ENCODE data around the gene WASF2. TPM values are rescaled to one million over a fixed set of nuclear protein-coding genes. Genes with fewer than 3 reads are reported as not detected.

Gene WASF2
- total and polyA plus RNA-seq, 2 of the 8 experiments (the other 6 are each of a cell fraction or from before 2014, with no cell fraction given), result 32.1 to 86.6 TPM

- H3K4me3 ChIP-seq (ENCODE audit: extremely low read depth in 1 of 4, insufficient read depth in 2 of 4, low read depth in 3 of 4, low read length in 4 of 4), result no peak overlapping the region
- peaks cover 0 to 11% of the 10 kb centered on the region in 2 experiments; a peak in 1 of 4 replicates for H3K79me2 ChIP-seq (ENCODE audit: control insufficient read depth in 1 of 2, insufficient read depth in 2 of 2, low read length in 2 of 2)
- no peak overlapping the region for H2BK15ac ChIP-seq (ENCODE audit: low read length)
- peaks cover 0 to 2% of the 10 kb centered on the region in 2 experiments for H4K20me1 ChIP-seq (replicated peaks in 1 of 2; ENCODE audit: control insufficient read depth in 1 of 2, insufficient read depth in 2 of 2, low read length in 2 of 2)
- H3K4me2 ChIP-seq (ENCODE audit: insufficient read depth in 1 of 2, low read depth in 2 of 2, low read length in 2 of 2), result no peak overlapping the region
- H3K9me3 ChIP-seq (ENCODE audit: insufficient read depth in 2 of 2, low read depth in 1 of 2, low read length in 1 of 2), result no peaks in the 10 kb centered on the region
- no peak overlapping the region for H2AFZ ChIP-seq (ENCODE audit: low read length)
- TF ChIP-seq CTBP2 (IDR thresholded peaks at IDR 0.05; ENCODE audit: borderline replicate concordance, insufficient read depth, insufficient read length, low read length) (no peak), POU5F1 (IDR thresholded peaks at IDR 0.05; ENCODE audit: low read depth, low read length) (no peak), EGR1 (IDR thresholded peaks at IDR 0.05; ENCODE audit: borderline replicate concordance, low read depth, low read length) (no peak), SIX5 (IDR thresholded peaks at IDR 0.05; ENCODE audit: low read depth, low read length) (no peak), PHF8 (conservative IDR thresholded peaks at IDR 0.05; ENCODE audit: low read depth, low read length) (no peak), TCF12 (IDR thresholded peaks at IDR 0.05; ENCODE audit: low read depth, low read length) (no peak), SRF (IDR thresholded peaks at IDR 0.05; ENCODE audit: low read depth, low read length) (no peak), POLR2AphosphoS5 (IDR thresholded peaks at IDR 0.05; ENCODE audit: low read depth, low read length) (no peak), SIN3A (conservative IDR thresholded peaks at IDR 0.05 in 1 of 2, IDR thresholded peaks at IDR 0.05 in 1 of 2; ENCODE audit: low read depth in 1 of 2, low read length in 2 of 2) (no peak), SP1 (IDR thresholded peaks at IDR 0.05; ENCODE audit: low read depth, low read length) (no peak)
- no peak overlapping the region for H4K8ac ChIP-seq (ENCODE audit: extremely low read depth, insufficient read depth, low read length)
- no peak overlapping the region for H4K5ac ChIP-seq (ENCODE audit: insufficient read length, low read depth, low read length)
- H3K23ac ChIP-seq (ENCODE audit: insufficient read length), result no peak overlapping the region
- no peak overlapping the region for H3K14ac ChIP-seq (ENCODE audit: insufficient read length)
- no peak overlapping the region for H2BK5ac ChIP-seq (ENCODE audit: low read depth, low read length)
- H3K18ac ChIP-seq (ENCODE audit: extremely low read depth, low read length), result no peak overlapping the region
- CTCF ChIA-PET (ENCODE audit: partially characterized antibody), result interaction anchor here (0.7 to 2.0 kb wide), 4 partner anchors 9 to 88 kb away, joined by 3 to 4 read pairs (median 3); partner anchors contain the start of gene MAP3K6
- no peaks in the 10 kb centered on the region for H3K23me2 ChIP-seq (ENCODE audit: low read depth, low read length)
- POLR2A ChIA-PET (ENCODE audit: partially characterized antibody), result interaction anchor here (2.8 kb wide), 1 partner anchor 10 kb away, joined by 11 read pairs; no protein-coding TSS in a partner anchor
- DNase-seq (ENCODE audit: low read depth in 1 of 2, low spot score in 2 of 2) (no peak), FAIRE-seq (no peak)
- peaks cover 2% of the 10 kb centered on the region; the same call in 1 of the 2 replicates for H3K79me1 ChIP-seq (ENCODE audit: low read depth, low read length)
- H3K4ac ChIP-seq (replicated peaks; ENCODE audit: insufficient read length, low read depth, low read length), result no peak overlapping the region
- no peak overlapping the region for H3K27ac ChIP-seq (ENCODE audit: low read depth, low read length)
- H3K56ac ChIP-seq (replicated peaks; ENCODE audit: insufficient read length, low read depth, low read length), result no peak overlapping the region
- H2BK120ac ChIP-seq (replicated peaks; ENCODE audit: low read depth, low read length), result no peak overlapping the region
- no peak overlapping the region for H2BK20ac ChIP-seq (ENCODE audit: low read length)
- no peaks in the 10 kb centered on the region for H3K27me3 ChIP-seq (replicated peaks in 1 of 4; ENCODE audit: control insufficient read depth in 3 of 4, extremely low read depth in 1 of 4, insufficient read depth in 3 of 4, low read length in 3 of 4)
- H4K91ac ChIP-seq (replicated peaks; ENCODE audit: insufficient read length, low read length), result no peak overlapping the region
- WGBS, 2 experiments (ENCODE audit: extremely low coverage in 1 of 2, insufficient coverage in 1 of 2, insufficient read length in 1 of 2, insufficient replicate concordance in 2 of 2, low coverage in 1 of 2, low lambda C conversion rate in 2 of 2, missing lambda C conversion rate in 1 of 2), result 91% methylated on average over 4 of the region's 4 CpGs; no CpG with 5 or more reads in 1 of the 2 experiments
- no peaks in the 10 kb centered on the region for H3K4me1 ChIP-seq (replicated peaks in 1 of 4; ENCODE audit: control insufficient read depth in 3 of 4, insufficient read depth in 4 of 4, low read length in 3 of 4)
- no peak overlapping the region for H2BK12ac ChIP-seq (ENCODE audit: low read depth, low read length)
- H3K36me3 ChIP-seq (ENCODE audit: control insufficient read depth in 2 of 4, insufficient read depth in 4 of 4, low read length in 3 of 4), result no peaks in the 10 kb centered on the region
- no peak overlapping the region for H3K9ac ChIP-seq (replicated peaks in 1 of 4; ENCODE audit: extremely low read depth in 1 of 4, low read depth in 3 of 4, low read length in 3 of 4)
- no peak overlapping the region for H2AK5ac ChIP-seq (ENCODE audit: low read depth, low read length)
Measured at GRCh38 chr1:27454610-27455009, 35.4 kb downstream of the WASF2 start.

All from H1 (cell line).